HPDE6-E6E7 (cell line): Measurements from ENCODE around the gene OSBPL5.

Experiments
- DNase-seq: peaks from one replicate; pipeline ENCODE4 v3.0.0; 2011; ENCODE audit warnings: missing footprints; ENCODE audit errors: extremely low spot score

Gene OSBPL5

GRCh38 chr11:3052109-3052479, 113.0 kb downstream of the OSBPL5 start:
- no peak for DNase-seq

- no peak for DNase-seq
Measured at GRCh38 chr11:3051196-3052108, 113.7 kb downstream of the OSBPL5 start.

- no peak for DNase-seq
Measured at GRCh38 chr11:3050386-3051195, 114.5 kb downstream of the OSBPL5 start.

GRCh38 chr11:3049430-3050243, 115.5 kb downstream of the OSBPL5 start:
- peak; percentile 94 for DNase-seq

- no peak for DNase-seq
Measured at GRCh38 chr11:3047637-3048036, 117.5 kb downstream of the OSBPL5 start.

GRCh38 chr11:3046641-3047040, 118.5 kb downstream of the OSBPL5 start:
- DNase-seq = no peak

GRCh38 chr11:3046190-3046589, 118.9 kb downstream of the OSBPL5 start:
- no peak for DNase-seq

- no peak for DNase-seq
Measured at GRCh38 chr11:3044915-3045314, 120.2 kb downstream of the OSBPL5 start.

GRCh38 chr11:3044004-3044403, 121.1 kb downstream of the OSBPL5 start:
- no peak for DNase-seq

GRCh38 chr11:3043315-3043871, 121.7 kb downstream of the OSBPL5 start:
- no peak for DNase-seq

- no peak for DNase-seq
Measured at GRCh38 chr11:3042496-3043314, 122.4 kb downstream of the OSBPL5 start.

GRCh38 chr11:3041699-3042441, 123.2 kb downstream of the OSBPL5 start:
- no peak for DNase-seq

GRCh38 chr11:3040881-3041280, 124.2 kb downstream of the OSBPL5 start:
- DNase-seq = no peak

- no peak for DNase-seq
Measured at GRCh38 chr11:3037945-3038271, 127.2 kb downstream of the OSBPL5 start.
